Smooth muscle cell (in vitro differentiated cells): ENCODE data around the gene PSMB10. TPM values are rescaled to one million over a fixed set of nuclear protein-coding genes. Genes with fewer than 3 reads are reported as not detected.

Experiments used
- DNase-seq: peaks from one replicate; lab custom pipeline; 2025; ENCODE audit not compliant: unreplicated experiment; lab: John Stamatoyannopoulos, UW
- H2AFZ ChIP-seq: fragments of 200-600 bp; sonication (generic); 2 replicates; pipeline ENCODE4 v1.6.0; 2016; ENCODE audit warnings: antibody characterized with exemption, low read depth, mild to moderate bottlenecking
- H3F3A ChIP-seq: fragments of 200-600 bp; sonication (generic); 2 replicates; pipeline ENCODE4 v1.6.0; 2017; ENCODE audit warnings: antibody characterized with exemption, low read depth
- H3K27ac ChIP-seq: fragments of 200-600 bp; sonication (generic); 2 replicates; pipeline ENCODE4 v1.5.1; 2016; ENCODE audit warnings: low read depth, mild to moderate bottlenecking
- H3K27me3 ChIP-seq: fragments of 200-600 bp; sonication (generic); 2 replicates; pipeline ENCODE4 v1.6.1; 2016; ENCODE audit warnings: low read depth, mild to moderate bottlenecking
- H3K36me3 ChIP-seq: fragments of 200-600 bp; sonication (generic); 2 replicates; pipeline ENCODE4 v1.5.1; 2016; ENCODE audit warnings: low read depth
- H3K4me1 ChIP-seq: fragments of 200-600 bp; sonication (generic); 2 replicates; pipeline ENCODE4 v1.5.1; 2016; ENCODE audit warnings: low read depth
- H3K4me2 ChIP-seq: fragments of 200-600 bp; sonication (generic); 2 replicates; pipeline ENCODE4 v1.6.0; 2016; ENCODE audit warnings: mild to moderate bottlenecking
- H3K4me3 ChIP-seq: fragments of 200-600 bp; sonication (generic); 2 replicates; pipeline ENCODE4 v1.5.1; 2016; ENCODE audit warnings: mild to moderate bottlenecking
- H3K79me2 ChIP-seq: fragments of 200-600 bp; sonication (generic); 2 replicates; pipeline ENCODE4 v1.6.0; 2016; ENCODE audit warnings: low read depth, mild to moderate bottlenecking
- H3K9ac ChIP-seq: fragments of 200-600 bp; sonication (generic); 2 replicates; pipeline ENCODE4 v1.6.0; 2016; ENCODE audit warnings: low read depth
- H3K9me3 ChIP-seq: fragments of 200-600 bp; sonication (generic); replicated peaks from 2 replicates; pipeline ENCODE4 v1.5.1; 2016; ENCODE audit warnings: low read depth
- H4K20me1 ChIP-seq: fragments of 200-600 bp; sonication (generic); 2 replicates; pipeline ENCODE4 v1.6.0; 2016; ENCODE audit warnings: low read depth
- CTCF ChIP-seq: fragments of 200-600 bp; sonication (generic); IDR thresholded peaks from 2 replicates; pipeline ENCODE4 v1.5.1; 2017; ENCODE audit warnings: borderline replicate concordance, mild to moderate bottlenecking, antibody characterized with exemption; ENCODE audit not compliant: insufficient read depth, poor library complexity, severe bottlenecking
- WGBS: methylation state at CpG from one replicate; pipeline ENCODE4 v1.1.7; 2016; ENCODE audit warnings: low lambda C conversion rate; 5-methylcytosine and 5-hydroxymethylcytosine counted together
- polyA plus RNA-seq: library from polyadenylated mRNA; unstranded; fragments of >200 nt; fragmentation: Nextera tagmentation; extraction: Ambion mirVana; gene quantifications from 2 replicates; pipeline ENCODE4 v1.2.1, GENCODE V29; 2016
- total RNA-seq: library from RNA; depleted of rRNA; stranded (reverse); fragments of >200 nt; gene quantifications from 2 replicates; pipeline ENCODE4 v1.2.3, GENCODE V29; 2014

Gene PSMB10
- total and polyA plus RNA-seq, 2 experiments from 2014 or later = 17.3 to 38.4 TPM

GRCh38 chr16:67907397-67908180, 29.1 kb downstream of the PSMB10 start:
- H3K36me3 ChIP-seq = no peaks in the 10 kb centered on the region
- H3K4me1 ChIP-seq = no peaks in the 10 kb centered on the region
- no peak overlapping the region for H2AFZ ChIP-seq
- no peak overlapping the region for H3K27ac ChIP-seq
- peaks cover 7% of the 10 kb centered on the region for H3K79me2 ChIP-seq
- H3K27me3 ChIP-seq = no peaks in the 10 kb centered on the region
- H3K9ac ChIP-seq = no peak overlapping the region
- H3K4me3 ChIP-seq = no peak overlapping the region
- no peaks in the 10 kb centered on the region for H3K9me3 ChIP-seq
- 88% methylated on average over 11 of the region's 11 CpGs for WGBS
- no peak for DNase-seq
- H4K20me1 ChIP-seq = peaks cover 74% of the 10 kb centered on the region
- H3F3A ChIP-seq = no peaks in the 10 kb centered on the region
- TF ChIP-seq CTCF = no peak
- H3K4me2 ChIP-seq = no peak overlapping the region

- no peaks in the 10 kb centered on the region for H3K27me3 ChIP-seq
- no peak for DNase-seq
- H3K27ac ChIP-seq = no peak overlapping the region
- no peak overlapping the region for H3K9ac ChIP-seq
- peaks cover 83% of the 10 kb centered on the region for H4K20me1 ChIP-seq
- no peaks in the 10 kb centered on the region for H3K9me3 ChIP-seq
- WGBS = 98% methylated on average over 4 of the region's 4 CpGs
- H3K4me3 ChIP-seq = no peak overlapping the region
- H2AFZ ChIP-seq = no peak overlapping the region
- H3K4me2 ChIP-seq = no peak overlapping the region
- no peaks in the 10 kb centered on the region for H3K4me1 ChIP-seq
- no peaks in the 10 kb centered on the region for H3F3A ChIP-seq
- H3K36me3 ChIP-seq = no peaks in the 10 kb centered on the region
- H3K79me2 ChIP-seq = peaks cover 40% of the 10 kb centered on the region
- TF ChIP-seq CTCF = no peak
These were observed 33.8 kb downstream of the PSMB10 start for GRCh38 chr16:67902831-67903230.

- TF ChIP-seq CTCF = no peak
- Histone ChIP-seq H4K20me1 (peaks cover 86% of the 10 kb centered on the region), H3K4me2 (no peak overlapping the region), H3F3A (no peaks in the 10 kb centered on the region), H3K4me3 (no peak overlapping the region), H3K79me2 (peaks cover 51% of the 10 kb centered on the region), H3K9ac (no peak overlapping the region), H3K27ac (no peak overlapping the region), H3K4me1 (no peaks in the 10 kb centered on the region), H3K27me3 (no peaks in the 10 kb centered on the region), H3K36me3 (no peaks in the 10 kb centered on the region), H2AFZ (no peak overlapping the region), H3K9me3 (no peaks in the 10 kb centered on the region)
- 94% methylated on average over 5 of the region's 5 CpGs for WGBS
- no peak for DNase-seq
These were observed 34.9 kb downstream of the PSMB10 start for GRCh38 chr16:67901734-67902133.

GRCh38 chr16:67897231-67897630, 39.4 kb downstream of the PSMB10 start:
- Histone ChIP-seq H3K9me3 (no peaks in the 10 kb centered on the region), H2AFZ (no peak overlapping the region), H3K27ac (no peak overlapping the region), H4K20me1 (peaks cover 62% of the 10 kb centered on the region), H3K79me2 (peaks cover 73% of the 10 kb centered on the region), H3F3A (no peaks in the 10 kb centered on the region), H3K27me3 (no peaks in the 10 kb centered on the region), H3K36me3 (no peaks in the 10 kb centered on the region), H3K4me3 (no peak overlapping the region), H3K4me1 (peaks cover 10% of the 10 kb centered on the region), H3K4me2 (no peak overlapping the region), H3K9ac (no peak overlapping the region)
- TF ChIP-seq CTCF = no peak
- 99% methylated on average over 3 of the region's 3 CpGs for WGBS
- DNase-seq = no peak
